Endothelial cell (in vitro differentiated cells): ENCODE data around the gene RGS11. TPM values are rescaled to one million over a fixed set of nuclear protein-coding genes. Genes with fewer than 3 reads are reported as not detected.

ENCODE experiments used
- DNase-seq: peaks from one replicate; pipeline ENCODE4 v3.0.0; 2021; ENCODE audit warnings: low spot score
- H3K27ac Mint-ChIP-seq: one replicate; pipeline ENCODE4 v1.8.0; 2021; ENCODE audit warnings: mixed read lengths, inconsistent platforms; ENCODE audit not compliant: unreplicated experiment
- H3K27me3 Mint-ChIP-seq: one replicate; pipeline ENCODE4 v1.8.0; 2021; ENCODE audit warnings: mild to moderate bottlenecking, moderate library complexity, mixed read lengths, inconsistent platforms; ENCODE audit not compliant: unreplicated experiment
- H3K36me3 Mint-ChIP-seq: one replicate; pipeline ENCODE4 v1.8.0; 2021; ENCODE audit warnings: mild to moderate bottlenecking, low read depth, mixed read lengths, inconsistent platforms; ENCODE audit not compliant: unreplicated experiment
- H3K4me1 Mint-ChIP-seq: one replicate; pipeline ENCODE4 v1.8.0; 2021; ENCODE audit warnings: mild to moderate bottlenecking, mixed read lengths, inconsistent platforms; ENCODE audit not compliant: unreplicated experiment
- H3K4me3 Mint-ChIP-seq: one replicate; pipeline ENCODE4 v1.8.0; 2021; ENCODE audit warnings: mild to moderate bottlenecking, mixed read lengths, inconsistent platforms; ENCODE audit not compliant: unreplicated experiment
- H3K9me3 Mint-ChIP-seq: one replicate; pipeline ENCODE4 v1.8.0; 2021; ENCODE audit warnings: mixed read lengths, inconsistent platforms; ENCODE audit not compliant: unreplicated experiment
- CTCF ChIP-seq: fragments of 200-600 bp; sonication (generic); IDR thresholded peaks from one replicate; pipeline ENCODE4 v1.5.0; 2021; ENCODE audit warnings: antibody characterized with exemption; ENCODE audit not compliant: unreplicated experiment
- long read RNA-seq: library from polyadenylated mRNA; unstranded; transcript quantifications from one replicate; pipeline ENCODE4 v2.0.0, GENCODE V29; 2020; ENCODE audit not compliant: unreplicated experiment
- total RNA-seq: library from RNA; stranded (reverse); fragmentation: NEBNext Ultra II Directional; extraction: Animal tissue kit (Norgen Biotek cat#: 25700); gene quantifications from one replicate; pipeline ENCODE4 v1.2.1, GENCODE V29; 2021; ENCODE audit not compliant: unreplicated experiment

The RGS11 gene
- not detected for total RNA-seq
- long read RNA-seq, result 0 reads

- peaks cover 4% of the 10 kb centered on the region for H3K36me3 Mint-ChIP-seq
- TF ChIP-seq CTCF, result no peak
- H3K4me1 Mint-ChIP-seq, result no peaks in the 10 kb centered on the region
- H3K27ac Mint-ChIP-seq, result no peak within 1 kb of the TSS
- no peak for DNase-seq
- no peaks in the 10 kb centered on the region for H3K9me3 Mint-ChIP-seq
- H3K4me3 Mint-ChIP-seq, result peak within 1 kb of the TSS; percentile 51
- H3K27me3 Mint-ChIP-seq, result peaks cover 14% of the 10 kb centered on the region
These were observed at the start of gene RGS11 for GRCh38 chr16:275786-276232. Gene RGS11, minus strand, starts transcription at chr16:275944. Its CDS starts 33 bp downstream, at chr16:275911.

GRCh38 chr16:324451-325334 is 48.9 kb upstream of the RGS11 start:
- Mint-ChIP-seq H3K4me1 (no peaks in the 10 kb centered on the region), H3K36me3 (peaks cover 6% of the 10 kb centered on the region), H3K9me3 (no peaks in the 10 kb centered on the region), H3K27me3 (peaks cover 3% of the 10 kb centered on the region), H3K4me3 (no peak overlapping the region), H3K27ac (no peak overlapping the region)
- DNase-seq, result no peak
- TF ChIP-seq CTCF, result no peak

GRCh38 chr16:324201-324450 is 48.4 kb upstream of the RGS11 start:
- Mint-ChIP-seq H3K4me3 (no peak overlapping the region), H3K27me3 (peaks cover 3% of the 10 kb centered on the region), H3K27ac (no peak overlapping the region), H3K4me1 (no peaks in the 10 kb centered on the region), H3K9me3 (no peaks in the 10 kb centered on the region), H3K36me3 (peaks cover 7% of the 10 kb centered on the region)
- DNase-seq, result no peak
- TF ChIP-seq CTCF, result no peak

- no peak for DNase-seq
- H3K27ac Mint-ChIP-seq, result no peak overlapping the region
- peaks cover 4% of the 10 kb centered on the region for H3K27me3 Mint-ChIP-seq
- no peaks in the 10 kb centered on the region for H3K9me3 Mint-ChIP-seq
- no peak for TF ChIP-seq CTCF
- H3K4me1 Mint-ChIP-seq, result no peaks in the 10 kb centered on the region
- peaks cover 7% of the 10 kb centered on the region for H3K36me3 Mint-ChIP-seq
- H3K4me3 Mint-ChIP-seq, result no peak overlapping the region
These were observed 46.9 kb upstream of the RGS11 start for GRCh38 chr16:322476-323143.

- peaks cover 6% of the 10 kb centered on the region for H3K27me3 Mint-ChIP-seq
- DNase-seq, result no peak
- no peak for TF ChIP-seq CTCF
- no peak overlapping the region for H3K4me3 Mint-ChIP-seq
- peaks cover 7% of the 10 kb centered on the region for H3K36me3 Mint-ChIP-seq
- no peaks in the 10 kb centered on the region for H3K4me1 Mint-ChIP-seq
- H3K9me3 Mint-ChIP-seq, result no peaks in the 10 kb centered on the region
- H3K27ac Mint-ChIP-seq, result no peak overlapping the region
These were observed 45.8 kb upstream of the RGS11 start for GRCh38 chr16:321532-321931.
